Activated naive CD8-positive, alpha-beta T cell treated with anti-CD3 and anti-CD28 coated beads, Interleukin-2, amount 10 ng/mL, durations not matched to agents 7 days and 5 days (primary cell): ENCODE data around the gene ZNF132. TPM values are rescaled to one million over a fixed set of nuclear protein-coding genes. Genes with fewer than 3 reads are reported as not detected.

Experiments
- ATAC-seq: fragments of 150-1000 bp; cut with Tn5 transposase; one replicate; pipeline ENCODE4 v1.10.0; 2021; ENCODE audit warnings: low read depth, moderate library complexity
- POLR2A ChIA-PET: fragments of 350-600 bp; sonication (Branson Sonifier 250); formaldehyde crosslinking; loops from one replicate; lab custom pipeline; 2021; ENCODE audit warnings: antibody characterized with exemption; lab: Charles Lee
- DNase-seq: peaks from one replicate; pipeline ENCODE4 v3.0.0; 2021
- H3K27ac Mint-ChIP-seq: one replicate; pipeline ENCODE4 v1.8.0; 2022; ENCODE audit warnings: mild to moderate bottlenecking, mixed read lengths
- H3K27me3 Mint-ChIP-seq: one replicate; pipeline ENCODE4 v1.8.0; 2022; ENCODE audit warnings: mild to moderate bottlenecking, moderate library complexity, mixed read lengths
- H3K36me3 Mint-ChIP-seq: one replicate; pipeline ENCODE4 v1.8.0; 2021; ENCODE audit warnings: mild to moderate bottlenecking, mixed read lengths
- H3K4me1 Mint-ChIP-seq: one replicate; pipeline ENCODE4 v1.8.0; 2021; ENCODE audit warnings: mixed read lengths
- H3K4me3 Mint-ChIP-seq: one replicate; pipeline ENCODE4 v1.8.0; 2022; ENCODE audit warnings: mild to moderate bottlenecking, moderate library complexity, mixed read lengths
- H3K9me3 Mint-ChIP-seq: one replicate; pipeline ENCODE4 v1.8.0; 2021; ENCODE audit warnings: mixed read lengths
- total RNA-seq, 2 experiments: library from RNA; stranded (reverse); gene quantifications; one replicate each; pipeline ENCODE4 v1.2.3, GENCODE V29; 2021

Gene ZNF132
- total RNA-seq, 2 experiments from 2014 or later = 7.3 to 7.4 TPM

- Mint-ChIP-seq H3K27ac (no peak overlapping the region), H3K4me1 (peaks cover 14% of the 10 kb centered on the region), H3K4me3 (no peak overlapping the region), H3K9me3 (no peaks in the 10 kb centered on the region), H3K36me3 (peaks cover 14% of the 10 kb centered on the region), H3K27me3 (peaks cover 9% of the 10 kb centered on the region)
- ATAC-seq (no peak), DNase-seq (no peak)
- POLR2A ChIA-PET = no interaction called here
Measured at GRCh38 chr19:58398087-58398486, 41.9 kb downstream of the ZNF132 start.

- Mint-ChIP-seq H3K9me3 (no peaks in the 10 kb centered on the region), H3K27me3 (peaks cover 9% of the 10 kb centered on the region), H3K27ac (no peak overlapping the region), H3K4me3 (no peak overlapping the region), H3K4me1 (peaks cover 14% of the 10 kb centered on the region), H3K36me3 (peaks cover 19% of the 10 kb centered on the region)
- DNase-seq = no peak
- POLR2A ChIA-PET = no interaction called here
- ATAC-seq = no peak
Measured at GRCh38 chr19:58397533-58398037, 42.4 kb downstream of the ZNF132 start.

- no peak overlapping the region for H3K27ac Mint-ChIP-seq
- POLR2A ChIA-PET = no interaction called here
- H3K4me3 Mint-ChIP-seq = no peak overlapping the region
- H3K4me1 Mint-ChIP-seq = peaks cover 15% of the 10 kb centered on the region
- ATAC-seq (no peak), DNase-seq (no peak)
- peaks cover 9% of the 10 kb centered on the region for H3K27me3 Mint-ChIP-seq
- no peaks in the 10 kb centered on the region for H3K9me3 Mint-ChIP-seq
- H3K36me3 Mint-ChIP-seq = peaks cover 19% of the 10 kb centered on the region
Measured at GRCh38 chr19:58396691-58397532, 43.0 kb downstream of the ZNF132 start.

- no peak overlapping the region for H3K27ac Mint-ChIP-seq
- H3K36me3 Mint-ChIP-seq = peaks cover 22% of the 10 kb centered on the region
- no peaks in the 10 kb centered on the region for H3K9me3 Mint-ChIP-seq
- ATAC-seq (no peak), DNase-seq (no peak)
- peaks cover 9% of the 10 kb centered on the region for H3K27me3 Mint-ChIP-seq
- POLR2A ChIA-PET = interaction anchor here (0.6 to 1.0 kb wide), 3 partner anchors 9 to 80 kb away, joined by 3 to 7 read pairs (median 3); partner anchors contain the start of genes RPS5, ZNF446 and ZNF497
- peaks cover 14% of the 10 kb centered on the region for H3K4me1 Mint-ChIP-seq
- H3K4me3 Mint-ChIP-seq = no peak overlapping the region
Measured at GRCh38 chr19:58395979-58396627, 43.9 kb downstream of the ZNF132 start.

- no peaks in the 10 kb centered on the region for H3K9me3 Mint-ChIP-seq
- DNase-seq (no peak), ATAC-seq (no peak)
- H3K4me1 Mint-ChIP-seq = peaks cover 17% of the 10 kb centered on the region
- H3K4me3 Mint-ChIP-seq = no peak within 1 kb of the TSS
- no peak within 1 kb of the TSS for H3K27ac Mint-ChIP-seq
- peaks cover 26% of the 10 kb centered on the region for H3K36me3 Mint-ChIP-seq
- peaks cover 9% of the 10 kb centered on the region for H3K27me3 Mint-ChIP-seq
- POLR2A ChIA-PET = interaction anchor here (0.6 to 1.0 kb wide), 3 partner anchors 8 to 81 kb away, joined by 3 to 7 read pairs (median 3); partner anchors contain the start of genes RPS5, ZNF446 and ZNF497
Measured at GRCh38 chr19:58395220-58395978, 44.6 kb downstream of the ZNF132 start, which contains the start of gene RNF225. RNF225 (plus strand) TSS chr19:58395656; CDS start chr19:58396090, 434 bp downstream.

GRCh38 chr19:58394821-58395219 lies 45.1 kb downstream of the ZNF132 start:
- Mint-ChIP-seq H3K9me3 (no peaks in the 10 kb centered on the region), H3K27ac (no peak overlapping the region), H3K27me3 (peaks cover 9% of the 10 kb centered on the region), H3K36me3 (peaks cover 28% of the 10 kb centered on the region), H3K4me3 (no peak overlapping the region), H3K4me1 (peaks cover 18% of the 10 kb centered on the region)
- no peak for ATAC-seq
- POLR2A ChIA-PET = no interaction called here
- no peak for DNase-seq

- Mint-ChIP-seq H3K4me1 (peaks cover 24% of the 10 kb centered on the region), H3K9me3 (no peaks in the 10 kb centered on the region), H3K4me3 (no peak overlapping the region), H3K27ac (no peak overlapping the region), H3K36me3 (peaks cover 34% of the 10 kb centered on the region), H3K27me3 (peaks cover 9% of the 10 kb centered on the region)
- DNase-seq (no peak), ATAC-seq (no peak)
- POLR2A ChIA-PET = no interaction called here
Measured at GRCh38 chr19:58393725-58394033, 46.3 kb downstream of the ZNF132 start.

GRCh38 chr19:58392945-58393724 lies 46.8 kb downstream of the ZNF132 start:
- Mint-ChIP-seq H3K4me1 (peaks cover 26% of the 10 kb centered on the region), H3K27me3 (peaks cover 5% of the 10 kb centered on the region), H3K36me3 (peaks cover 34% of the 10 kb centered on the region), H3K4me3 (no peak overlapping the region), H3K27ac (no peak overlapping the region), H3K9me3 (no peaks in the 10 kb centered on the region)
- ATAC-seq (no peak), DNase-seq (no peak)
- POLR2A ChIA-PET = interaction anchor here (1.0 kb wide), 1 partner anchor 12 kb away, joined by 3 read pairs; the partner anchor contains the start of gene ZNF837

GRCh38 chr19:58388175-58388526 lies 51.8 kb downstream of the ZNF132 start:
- Mint-ChIP-seq H3K27me3 (no peaks in the 10 kb centered on the region), H3K9me3 (no peaks in the 10 kb centered on the region), H3K27ac (peak overlapping the region; percentile 96), H3K4me3 (peak overlapping the region; percentile 96), H3K36me3 (peaks cover 23% of the 10 kb centered on the region), H3K4me1 (peaks cover 32% of the 10 kb centered on the region)
- no peak for DNase-seq
- POLR2A ChIA-PET = interaction anchor here (1.8 kb wide), 1 partner anchor 42 kb away, joined by 5 read pairs; no protein-coding TSS in a partner anchor
- no peak for ATAC-seq

- DNase-seq (no peak), ATAC-seq (no peak)
- H3K4me3 Mint-ChIP-seq = peak overlapping the region; percentile 96
- no peaks in the 10 kb centered on the region for H3K27me3 Mint-ChIP-seq
- POLR2A ChIA-PET = interaction anchor here (0.5 to 3.0 kb wide), 4 partner anchors 8 to 70 kb away, joined by 3 to 20 read pairs (median 6); partner anchors contain the start of genes RNF225 and ZNF497
- H3K36me3 Mint-ChIP-seq = peaks cover 18% of the 10 kb centered on the region
- H3K4me1 Mint-ChIP-seq = peaks cover 29% of the 10 kb centered on the region
- H3K27ac Mint-ChIP-seq = peak overlapping the region; percentile 96
- no peaks in the 10 kb centered on the region for H3K9me3 Mint-ChIP-seq
Measured at GRCh38 chr19:58387338-58388174, 52.4 kb downstream of the ZNF132 start.

GRCh38 chr19:58386576-58387337 lies 53.2 kb downstream of the ZNF132 start, which contains the start of gene RPS5:
RPS5 (plus strand) TSS chr19:58387269; CDS start chr19:58388138, 869 bp downstream.
- Mint-ChIP-seq H3K4me3 (peak within 1 kb of the TSS; percentile 96), H3K9me3 (no peaks in the 10 kb centered on the region), H3K27me3 (no peaks in the 10 kb centered on the region), H3K4me1 (peaks cover 32% of the 10 kb centered on the region), H3K36me3 (peaks cover 18% of the 10 kb centered on the region), H3K27ac (peak within 1 kb of the TSS; percentile 96)
- ATAC-seq = peak; percentile 91
- peak; percentile 92 for DNase-seq
- POLR2A ChIA-PET = interaction anchor here (0.5 to 3.0 kb wide), 9 partner anchors 9 to 134 kb away, joined by 3 to 20 read pairs (median 4); partner anchors contain the start of genes RNF225 and ZNF497
